Measurements from ENCODE around the gene CAV1. TPM values are rescaled to one million over a fixed set of nuclear protein-coding genes. Genes with fewer than 3 reads are reported as not detected.

CAV1 gene
- total RNA-seq, 1 experiment from 2014 or later: 20.2 TPM

DNA sequence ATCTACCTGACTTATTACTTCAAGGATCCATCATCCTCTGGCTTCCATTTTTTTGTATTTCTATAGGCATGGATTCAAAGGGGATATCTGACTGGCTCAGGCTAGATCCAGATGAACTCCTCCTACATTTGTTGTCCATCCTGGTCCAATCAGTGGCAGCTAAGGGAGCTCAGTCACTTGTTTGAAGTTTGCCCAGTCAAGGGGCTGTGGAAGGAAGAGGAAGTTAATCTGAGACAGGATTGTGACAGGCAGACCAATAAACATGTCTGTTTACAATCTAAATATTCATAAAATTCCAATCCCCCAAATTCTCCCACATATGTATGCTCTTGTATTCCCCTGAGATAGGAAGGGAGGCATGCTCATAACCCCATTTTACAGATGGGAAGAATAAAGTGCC lies 48.7 kb downstream of the CAV1 start:
- no peaks in the 10 kb centered on the region for H3K4me1 Mint-ChIP-seq
- H3K79me2 ChIP-seq (ENCODE audit: insufficient read depth, low read length): no peaks in the 10 kb centered on the region
- no peaks in the 10 kb centered on the region for H3K36me3 Mint-ChIP-seq (ENCODE audit: insufficient read depth in 1 of 3, low read depth in 3 of 3)
- DNase-seq: no peak
- no peak overlapping the region for H4K8ac ChIP-seq (replicated peaks; ENCODE audit: insufficient read length, low read depth, low read length)
- TF ChIP-seq, protein P1, sequence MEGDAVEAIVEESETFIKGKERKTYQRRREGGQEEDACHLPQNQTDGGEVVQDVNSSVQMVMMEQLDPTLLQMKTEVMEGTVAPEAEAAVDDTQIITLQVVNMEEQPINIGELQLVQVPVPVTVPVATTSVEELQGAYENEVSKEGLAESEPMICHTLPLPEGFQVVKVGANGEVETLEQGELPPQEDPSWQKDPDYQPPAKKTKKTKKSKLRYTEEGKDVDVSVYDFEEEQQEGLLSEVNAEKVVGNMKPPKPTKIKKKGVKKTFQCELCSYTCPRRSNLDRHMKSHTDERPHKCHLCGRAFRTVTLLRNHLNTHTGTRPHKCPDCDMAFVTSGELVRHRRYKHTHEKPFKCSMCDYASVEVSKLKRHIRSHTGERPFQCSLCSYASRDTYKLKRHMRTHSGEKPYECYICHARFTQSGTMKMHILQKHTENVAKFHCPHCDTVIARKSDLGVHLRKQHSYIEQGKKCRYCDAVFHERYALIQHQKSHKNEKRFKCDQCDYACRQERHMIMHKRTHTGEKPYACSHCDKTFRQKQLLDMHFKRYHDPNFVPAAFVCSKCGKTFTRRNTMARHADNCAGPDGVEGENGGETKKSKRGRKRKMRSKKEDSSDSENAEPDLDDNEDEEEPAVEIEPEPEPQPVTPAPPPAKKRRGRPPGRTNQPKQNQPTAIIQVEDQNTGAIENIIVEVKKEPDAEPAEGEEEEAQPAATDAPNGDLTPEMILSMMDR (conservative IDR thresholded peaks at IDR 0.05): no peak
- no peak overlapping the region for H2BK15ac ChIP-seq (ENCODE audit: low read depth, low read length)
- no peak overlapping the region for H2AFZ ChIP-seq (ENCODE audit: low read length)
- H3K18ac ChIP-seq (ENCODE audit: insufficient read length, low read depth, low read length): no peak overlapping the region
- no peaks in the 10 kb centered on the region for H4K20me1 ChIP-seq (ENCODE audit: control insufficient read depth, insufficient read depth, insufficient read length)
- no peaks in the 10 kb centered on the region for H3K27me3 ChIP-seq (ENCODE audit: insufficient read depth, low read length)
- no peak overlapping the region for H2AK5ac ChIP-seq (ENCODE audit: insufficient read length, low read length)
- H3K27ac Mint-ChIP-seq: no peak overlapping the region
- H3K27ac ChIP-seq (ENCODE audit: insufficient read length, low read depth, low read length): no peak overlapping the region
- peaks cover 0 to under 1% of the 10 kb centered on the region in 2 experiments; a peak in 1 of 5 replicates for H3K9me3 Mint-ChIP-seq
- H3K4ac ChIP-seq (ENCODE audit: low read depth, low read length): no peak overlapping the region
- no peak overlapping the region for H3K4me3 Mint-ChIP-seq
- H3K4me1 ChIP-seq (ENCODE audit: insufficient read depth, low read length): no peaks in the 10 kb centered on the region
- H2BK120ac ChIP-seq (ENCODE audit: low read depth, low read length, poor library complexity, severe bottlenecking): no peak overlapping the region
- H2BK12ac ChIP-seq (ENCODE audit: insufficient read length, low read depth, low read length): no peak overlapping the region
- H3K4me2 ChIP-seq (ENCODE audit: insufficient read depth, insufficient read length, low read length): no peak overlapping the region
- no peak overlapping the region for H2BK5ac ChIP-seq (ENCODE audit: insufficient read length, low read length)
- no peak overlapping the region for H3K23ac ChIP-seq (ENCODE audit: insufficient read length, low read depth, low read length)
- no peak overlapping the region for H2BK20ac ChIP-seq (ENCODE audit: low read depth, low read length, poor library complexity, severe bottlenecking)
- H3K14ac ChIP-seq (ENCODE audit: insufficient read depth, low read length): no peak overlapping the region
- H3T11ph ChIP-seq (ENCODE audit: low read length): no peak overlapping the region
- no peaks in the 10 kb centered on the region for H3K9me3 ChIP-seq (ENCODE audit: control insufficient read depth, low read depth, low read length)
- H4K91ac ChIP-seq (ENCODE audit: insufficient read length, low read depth, low read length): no peak overlapping the region
- no peak overlapping the region for H3K9ac ChIP-seq (ENCODE audit: extremely low read depth, insufficient read length, low read length)
- H3K56ac ChIP-seq (ENCODE audit: insufficient read length, low read depth, low read length): no peak overlapping the region
- H3K23me2 ChIP-seq (ENCODE audit: insufficient read length, low read depth, low read length, poor library complexity, severe bottlenecking): no peaks in the 10 kb centered on the region
- H4K5ac ChIP-seq (ENCODE audit: insufficient read length, low read depth, low read length): no peak overlapping the region
- H3K27me3 Mint-ChIP-seq (ENCODE audit: low read depth): no peaks in the 10 kb centered on the region
- H3K79me1 ChIP-seq (ENCODE audit: insufficient read depth, low read depth, low read length, poor library complexity, severe bottlenecking): no peaks in the 10 kb centered on the region

Measured in H9 (cell line).